Esophagus muscularis mucosa (tissue), 4 donors: ENCODE results near the gene SALL2.

Experiments used
- EP300 ChIP-seq: sonication (generic); formaldehyde crosslinking; IDR thresholded peaks from one replicate; pipeline ENCODE4 v1.6.1; 2017; ENCODE audit warnings: antibody characterized with exemption
- POLR2A ChIP-seq: fragments of 450-650 bp; IDR thresholded peaks from one replicate; pipeline ENCODE4 v1.6.1; 2017; ENCODE audit warnings: antibody characterized with exemption, moderate library complexity, mild to moderate bottlenecking, low read depth
- TF ChIP-seq, protein P1 (sequence below), 3 experiments: fragments of 200-600 bp in 2 of 3; fragments of 450-650 bp in 1 of 3; sonication (generic) in 2 of 3; IDR thresholded peaks; one replicate each; pipeline ENCODE4 v1.5.1; 2017 to 2019; ENCODE audit warnings: antibody characterized with exemption in 3 of 3, mild to moderate bottlenecking in 2 of 3, moderate library complexity in 1 of 3

DNA sequence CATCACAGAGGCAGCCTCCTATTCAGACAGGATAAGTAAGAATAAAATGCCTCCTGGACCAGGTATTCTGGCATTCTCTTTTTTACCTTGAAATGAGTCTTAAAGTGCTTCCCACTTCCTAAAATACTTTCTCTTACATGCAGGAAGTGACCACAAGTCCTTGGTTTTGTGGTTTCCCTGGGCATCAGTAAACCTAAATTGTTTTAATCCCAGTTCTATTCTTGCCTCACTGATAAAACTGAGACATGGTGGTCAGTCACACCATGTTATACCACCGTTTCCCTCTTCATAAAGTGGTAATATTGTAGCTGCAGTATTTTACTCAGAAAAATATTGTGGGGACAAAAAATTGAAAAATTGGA lies 1.2 kb upstream of the SALL2 start:
- no peak for TF ChIP-seq EP300
- TF ChIP-seq, protein P1, sequence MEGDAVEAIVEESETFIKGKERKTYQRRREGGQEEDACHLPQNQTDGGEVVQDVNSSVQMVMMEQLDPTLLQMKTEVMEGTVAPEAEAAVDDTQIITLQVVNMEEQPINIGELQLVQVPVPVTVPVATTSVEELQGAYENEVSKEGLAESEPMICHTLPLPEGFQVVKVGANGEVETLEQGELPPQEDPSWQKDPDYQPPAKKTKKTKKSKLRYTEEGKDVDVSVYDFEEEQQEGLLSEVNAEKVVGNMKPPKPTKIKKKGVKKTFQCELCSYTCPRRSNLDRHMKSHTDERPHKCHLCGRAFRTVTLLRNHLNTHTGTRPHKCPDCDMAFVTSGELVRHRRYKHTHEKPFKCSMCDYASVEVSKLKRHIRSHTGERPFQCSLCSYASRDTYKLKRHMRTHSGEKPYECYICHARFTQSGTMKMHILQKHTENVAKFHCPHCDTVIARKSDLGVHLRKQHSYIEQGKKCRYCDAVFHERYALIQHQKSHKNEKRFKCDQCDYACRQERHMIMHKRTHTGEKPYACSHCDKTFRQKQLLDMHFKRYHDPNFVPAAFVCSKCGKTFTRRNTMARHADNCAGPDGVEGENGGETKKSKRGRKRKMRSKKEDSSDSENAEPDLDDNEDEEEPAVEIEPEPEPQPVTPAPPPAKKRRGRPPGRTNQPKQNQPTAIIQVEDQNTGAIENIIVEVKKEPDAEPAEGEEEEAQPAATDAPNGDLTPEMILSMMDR (IDR thresholded peaks at IDR 0.05): no peak
- no peak for TF ChIP-seq POLR2A
